NB4 (cell line): Measurements from ENCODE around the gene INSIG2.
"Not testable (repeated sequence)": the region's sequence is repeated elsewhere in the genome, so short reads cannot be mapped to it uniquely, and the experiment has no call there.

Source experiments
- MYC ChIP-seq: IDR thresholded peaks from 2 replicates; pipeline ENCODE4 v1.6.1; 2011; ENCODE audit warnings: low read depth, low read length
- POLR2A ChIP-seq: IDR thresholded peaks from 2 replicates; pipeline ENCODE4 v1.6.1; 2011; ENCODE audit warnings: mild to moderate bottlenecking; ENCODE audit not compliant: insufficient read length; ENCODE audit errors: extremely low read depth
- TF ChIP-seq, protein P1 (sequence below): IDR thresholded peaks from one replicate; pipeline ENCODE4 v1.5.1; 2012; ENCODE audit warnings: low read depth, low read length
- TF ChIP-seq, protein P2 (sequence below): IDR thresholded peaks from 2 replicates; pipeline ENCODE4 v1.6.1; 2011; ENCODE audit warnings: low read depth, low read length

DNA sequence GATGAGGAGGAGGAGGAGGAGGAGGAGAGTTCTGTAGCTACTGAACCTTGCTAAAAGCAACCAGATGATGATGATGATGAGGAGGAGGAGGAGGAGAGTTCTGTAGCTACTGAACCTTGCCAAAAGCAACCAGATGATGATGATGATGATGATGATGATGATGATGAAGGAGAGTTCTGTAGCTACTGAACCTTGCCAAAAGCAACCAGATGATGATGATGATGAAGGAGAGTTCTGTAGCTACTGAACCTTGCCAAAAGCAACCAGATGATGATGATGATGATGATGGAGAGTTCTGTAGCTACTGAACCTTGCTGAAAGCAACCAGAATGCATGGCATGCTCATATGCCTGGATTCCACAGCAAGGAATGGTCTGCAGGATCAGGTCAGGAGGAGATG is 5.8 kb downstream of the INSIG2 start:
- TF ChIP-seq, protein P1, sequence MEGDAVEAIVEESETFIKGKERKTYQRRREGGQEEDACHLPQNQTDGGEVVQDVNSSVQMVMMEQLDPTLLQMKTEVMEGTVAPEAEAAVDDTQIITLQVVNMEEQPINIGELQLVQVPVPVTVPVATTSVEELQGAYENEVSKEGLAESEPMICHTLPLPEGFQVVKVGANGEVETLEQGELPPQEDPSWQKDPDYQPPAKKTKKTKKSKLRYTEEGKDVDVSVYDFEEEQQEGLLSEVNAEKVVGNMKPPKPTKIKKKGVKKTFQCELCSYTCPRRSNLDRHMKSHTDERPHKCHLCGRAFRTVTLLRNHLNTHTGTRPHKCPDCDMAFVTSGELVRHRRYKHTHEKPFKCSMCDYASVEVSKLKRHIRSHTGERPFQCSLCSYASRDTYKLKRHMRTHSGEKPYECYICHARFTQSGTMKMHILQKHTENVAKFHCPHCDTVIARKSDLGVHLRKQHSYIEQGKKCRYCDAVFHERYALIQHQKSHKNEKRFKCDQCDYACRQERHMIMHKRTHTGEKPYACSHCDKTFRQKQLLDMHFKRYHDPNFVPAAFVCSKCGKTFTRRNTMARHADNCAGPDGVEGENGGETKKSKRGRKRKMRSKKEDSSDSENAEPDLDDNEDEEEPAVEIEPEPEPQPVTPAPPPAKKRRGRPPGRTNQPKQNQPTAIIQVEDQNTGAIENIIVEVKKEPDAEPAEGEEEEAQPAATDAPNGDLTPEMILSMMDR = not testable (repeated sequence)
- TF ChIP-seq POLR2A, MYC: not testable (repeated sequence)
- TF ChIP-seq, protein P2, sequence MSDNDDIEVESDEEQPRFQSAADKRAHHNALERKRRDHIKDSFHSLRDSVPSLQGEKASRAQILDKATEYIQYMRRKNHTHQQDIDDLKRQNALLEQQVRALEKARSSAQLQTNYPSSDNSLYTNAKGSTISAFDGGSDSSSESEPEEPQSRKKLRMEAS = not testable (repeated sequence)
